NCI-H187 (cell line): ENCODE data around the gene AMN1.
"Not testable (repeated sequence)": the region's sequence is repeated elsewhere in the genome, so short reads cannot be mapped to it uniquely, and the experiment has no call there.

Experiments
- DNase-seq, 2 experiments: peaks; one replicate each; lab custom pipeline; 2025; lab: John Stamatoyannopoulos, UW

The AMN1 gene

GRCh38 chr12:31728917-31729640 lies at the start of gene AMN1:
AMN1 (minus strand) TSS chr12:31729021; CDS start chr12:31729008, 13 bp downstream.
- peak; percentile 97 to 98 for DNase-seq

- no peak for DNase-seq
Measured at GRCh38 chr12:31773867-31774266, 45.0 kb upstream of the AMN1 start.

GRCh38 chr12:31773223-31773750 lies 44.5 kb upstream of the AMN1 start:
- DNase-seq: no peak

GRCh38 chr12:31772685-31773222 lies 43.9 kb upstream of the AMN1 start:
- DNase-seq: no peak

GRCh38 chr12:31772186-31772585 lies 43.4 kb upstream of the AMN1 start:
- DNase-seq: no peak

- no peak for DNase-seq
Measured at GRCh38 chr12:31768046-31768445, 39.2 kb upstream of the AMN1 start.

- no peak for DNase-seq
Measured at GRCh38 chr12:31765931-31766330, 37.1 kb upstream of the AMN1 start.

GRCh38 chr12:31759632-31760459 lies 31.0 kb upstream of the AMN1 start:
- no peak for DNase-seq

- not testable (repeated sequence) for DNase-seq
Measured at GRCh38 chr12:31758297-31758696, 29.5 kb upstream of the AMN1 start.

GRCh38 chr12:31756977-31757420 lies 28.2 kb upstream of the AMN1 start:
- no peak for DNase-seq

- DNase-seq: no peak
Measured at GRCh38 chr12:31752450-31752849, 23.6 kb upstream of the AMN1 start.

- no peak for DNase-seq
Measured at GRCh38 chr12:31751085-31751484, 22.3 kb upstream of the AMN1 start.

GRCh38 chr12:31750747-31751039 lies 21.9 kb upstream of the AMN1 start:
- no peak for DNase-seq

- DNase-seq: peak; percentile 68 to 70
Measured at GRCh38 chr12:31749024-31749704, 20.3 kb upstream of the AMN1 start.

- no peak for DNase-seq
Measured at GRCh38 chr12:31745242-31745641, 16.4 kb upstream of the AMN1 start.

- DNase-seq: not testable (repeated sequence)
Measured at GRCh38 chr12:31744363-31744762, 15.5 kb upstream of the AMN1 start.

- DNase-seq: no peak
Measured at GRCh38 chr12:31742891-31743290, 14.1 kb upstream of the AMN1 start.

- DNase-seq: no peak
Measured at GRCh38 chr12:31740628-31741027, 11.8 kb upstream of the AMN1 start.

- no peak for DNase-seq
Measured at GRCh38 chr12:31737763-31738162, 8.9 kb upstream of the AMN1 start.

- DNase-seq: no peak
Measured at GRCh38 chr12:31737345-31737744, 8.5 kb upstream of the AMN1 start.

GRCh38 chr12:31736472-31736871 lies 7.7 kb upstream of the AMN1 start:
- DNase-seq: no peak
